GM23248 (cell line): ENCODE measurements around the gene UBE2S. TPM values are rescaled to one million over a fixed set of nuclear protein-coding genes. Genes with fewer than 3 reads are reported as not detected.

ENCODE experiments used
- DNase-seq: peaks from one replicate; pipeline ENCODE4 v3.0.0-alpha.2; 2015
- H2AFZ ChIP-seq: fragments of 200-600 bp; sonication (generic); 2 replicates; pipeline ENCODE4 v1.6.1; 2016; ENCODE audit warnings: antibody characterized with exemption
- H3F3A ChIP-seq: fragments of 200-600 bp; sonication (generic); 2 replicates; pipeline ENCODE4 v1.6.1; 2016; ENCODE audit warnings: mild to moderate bottlenecking, antibody characterized with exemption, mixed run types; ENCODE audit not compliant: insufficient read depth
- H3K27ac ChIP-seq: fragments of 200-600 bp; sonication (generic); 2 replicates; pipeline ENCODE4 v1.5.1; 2016; ENCODE audit warnings: mild to moderate bottlenecking
- H3K27me3 ChIP-seq: fragments of 200-600 bp; sonication (generic); replicated peaks from 2 replicates; pipeline ENCODE4 v1.6.1; 2016; ENCODE audit warnings: mild to moderate bottlenecking; ENCODE audit not compliant: insufficient read depth
- H3K36me3 ChIP-seq: fragments of 200-600 bp; sonication (generic); 2 replicates; pipeline ENCODE4 v1.6.1; 2016; ENCODE audit warnings: low read depth, mild to moderate bottlenecking
- H3K4me1 ChIP-seq: fragments of 200-600 bp; sonication (generic); 2 replicates; pipeline ENCODE4 v1.6.1; 2016; ENCODE audit warnings: mild to moderate bottlenecking; ENCODE audit not compliant: insufficient read depth
- H3K4me2 ChIP-seq: fragments of 200-600 bp; sonication (generic); one replicate; pipeline ENCODE4 v1.6.1; 2016; ENCODE audit warnings: mild to moderate bottlenecking; ENCODE audit not compliant: unreplicated experiment
- H3K4me3 ChIP-seq: fragments of 200-600 bp; sonication (generic); 2 replicates; pipeline ENCODE4 v1.5.1; 2016; ENCODE audit warnings: mild to moderate bottlenecking
- H3K79me2 ChIP-seq: fragments of 200-600 bp; sonication (generic); 2 replicates; pipeline ENCODE4 v1.6.1; 2016; ENCODE audit warnings: mild to moderate bottlenecking; ENCODE audit not compliant: insufficient read depth
- H3K9ac ChIP-seq: fragments of 200-600 bp; sonication (generic); 2 replicates; pipeline ENCODE4 v1.6.1; 2016; ENCODE audit warnings: mild to moderate bottlenecking
- H3K9me2 ChIP-seq: fragments of 200-600 bp; sonication (generic); 2 replicates; pipeline ENCODE4 v1.6.1; 2016; ENCODE audit warnings: mixed run types, mild to moderate bottlenecking, moderate library complexity; ENCODE audit not compliant: insufficient read depth
- H3K9me3 ChIP-seq: fragments of 200-600 bp; sonication (generic); one replicate; pipeline ENCODE4 v1.6.1; 2017; ENCODE audit warnings: low read depth
- H4K20me1 ChIP-seq: fragments of 200-600 bp; sonication (generic); 2 replicates; pipeline ENCODE4 v1.6.0; 2016; ENCODE audit not compliant: insufficient read depth
- EZH2 ChIP-seq: fragments of 200-600 bp; sonication (generic); IDR thresholded peaks from 2 replicates; pipeline ENCODE4 v1.6.1; 2018; ENCODE audit warnings: antibody characterized with exemption, mild to moderate bottlenecking; ENCODE audit not compliant: insufficient read depth, poor library complexity, severe bottlenecking
- EZH2phosphoT487 ChIP-seq: fragments of 200-600 bp; sonication (generic); IDR thresholded peaks from 2 replicates; pipeline ENCODE4 v1.6.1; 2018; ENCODE audit warnings: antibody characterized with exemption, moderate library complexity, mild to moderate bottlenecking, low read depth; ENCODE audit not compliant: insufficient read depth
- WGBS, 2 experiments: methylation state at CpG; one replicate each; pipeline ENCODE4 v1.1.6; 2015 to 2017; ENCODE audit warnings: low lambda C conversion rate in 2 of 2, low coverage in 1 of 2; ENCODE audit errors: missing lambda C conversion rate in 2 of 2; 5-methylcytosine and 5-hydroxymethylcytosine counted together
- in situ Hi-C: fragments of 300-500 bp; cut with MboI; formaldehyde crosslinking; loops from 2 replicates; pipeline ENCODE4 v1.15.0; 2020
- polyA plus RNA-seq: library from polyadenylated mRNA; unstranded; fragments of >200 nt; fragmentation: Nextera tagmentation; extraction: Ambion mirVana; gene quantifications from 2 replicates; pipeline ENCODE4 v1.2.1, GENCODE V29; 2016
- total RNA-seq: library from RNA; depleted of rRNA; stranded (reverse); fragments of >200 nt; shearing (Covaris generic); gene quantifications from 2 replicates; pipeline ENCODE4 v1.2.3, GENCODE V29; 2014

Gene UBE2S
- total and polyA plus RNA-seq, 2 experiments from 2014 or later, result 82.2 to 106 TPM

- Histone ChIP-seq H3K4me2 (peak overlapping the region; percentile 62), H3K79me2 (peaks cover 27% of the 10 kb centered on the region), H3K9ac (peak overlapping the region; percentile 47), H3K4me3 (peak overlapping the region; percentile 94), H3F3A (peaks cover 4% of the 10 kb centered on the region; the same call in 1 of the 2 replicates), H3K27me3 (no peaks in the 10 kb centered on the region), H3K36me3 (peaks cover 16% of the 10 kb centered on the region; the same call in 1 of the 2 replicates), H3K9me2 (no peaks in the 10 kb centered on the region), H3K4me1 (peaks cover 27% of the 10 kb centered on the region), H3K9me3 (no peaks in the 10 kb centered on the region), H2AFZ (peak overlapping the region; percentile 91), H3K27ac (no peak overlapping the region), H4K20me1 (peaks cover 12% of the 10 kb centered on the region; the same call in 1 of the 2 replicates)
- in situ Hi-C loops, result no loop called here
- no peak for TF ChIP-seq EZH2
- no peak for TF ChIP-seq EZH2phosphoT487
- DNase-seq, result peak; percentile 86
- 5 to 6% methylated on average over 57 to 87 of the region's 88 CpGs for WGBS, 2 experiments
Observed at GRCh38 chr19:55383279-55384130, 24.1 kb downstream of the UBE2S start.

DNA sequence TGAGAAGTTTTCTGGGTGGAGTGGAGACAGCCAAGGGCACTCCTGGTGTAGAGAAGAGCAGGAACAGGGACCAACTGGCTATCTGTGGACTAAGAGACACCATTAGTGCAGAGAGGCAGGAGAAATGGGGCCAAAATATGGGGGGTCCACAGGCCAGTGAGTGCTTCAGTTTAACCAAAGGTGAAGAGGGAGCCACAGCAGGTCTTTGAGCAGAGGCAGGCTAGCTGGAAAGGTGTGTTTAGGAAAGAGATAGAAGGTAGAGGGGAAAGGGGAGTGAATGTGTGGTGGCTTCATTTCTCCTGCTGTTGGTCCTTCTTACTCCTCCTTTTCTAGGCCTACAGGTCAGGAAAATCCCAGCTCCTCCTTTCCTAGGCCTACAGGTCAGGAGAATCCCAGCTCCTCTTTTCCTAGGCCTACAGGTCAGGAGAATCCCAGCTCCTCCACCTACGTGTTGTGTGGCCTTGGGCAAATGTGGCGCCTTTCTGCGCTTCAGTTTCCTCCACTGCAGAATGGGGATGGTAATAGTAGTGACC, 25.0 kb downstream of the UBE2S start:
- H3K9me3 ChIP-seq, result no peaks in the 10 kb centered on the region
- H3K4me3 ChIP-seq, result no peak overlapping the region
- no peak overlapping the region for H3K9ac ChIP-seq
- H3K4me1 ChIP-seq, result peaks cover 18% of the 10 kb centered on the region
- no peak overlapping the region for H3K27ac ChIP-seq
- peaks cover 18% of the 10 kb centered on the region for H3K79me2 ChIP-seq
- TF ChIP-seq EZH2phosphoT487 (no peak), EZH2 (no peak)
- H3F3A ChIP-seq, result no peaks in the 10 kb centered on the region
- 100% methylated on average over 3 of the region's 3 CpGs for WGBS, 2 experiments
- peaks cover 9% of the 10 kb centered on the region; the same call in 1 of the 2 replicates for H3K36me3 ChIP-seq
- in situ Hi-C loops, result no loop called here
- DNase-seq, result no peak
- H3K4me2 ChIP-seq, result no peak overlapping the region
- no peaks in the 10 kb centered on the region for H3K9me2 ChIP-seq
- peaks cover 9% of the 10 kb centered on the region; the same call in 1 of the 2 replicates for H4K20me1 ChIP-seq
- H2AFZ ChIP-seq, result no peak overlapping the region
- H3K27me3 ChIP-seq, result no peaks in the 10 kb centered on the region

DNA sequence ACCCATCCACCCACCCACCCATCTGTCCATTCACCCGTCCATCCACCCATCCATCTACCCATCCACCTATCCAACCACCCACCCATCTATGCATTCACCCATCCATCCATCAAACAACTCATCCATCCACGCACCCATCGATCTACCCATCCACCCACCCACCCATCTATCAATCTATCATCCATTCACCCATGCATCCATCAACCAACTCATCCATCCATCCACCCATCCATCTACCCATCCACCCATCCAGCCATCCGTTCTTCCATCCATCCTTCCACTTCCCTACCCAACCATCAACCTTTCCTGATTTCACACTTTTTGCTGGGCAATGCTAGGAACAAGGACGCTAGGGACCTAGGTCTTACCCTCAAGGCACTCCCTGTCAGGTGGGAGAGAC, 25.6 kb downstream of the UBE2S start:
- no peak for DNase-seq
- in situ Hi-C loops, result no loop called here

DNA sequence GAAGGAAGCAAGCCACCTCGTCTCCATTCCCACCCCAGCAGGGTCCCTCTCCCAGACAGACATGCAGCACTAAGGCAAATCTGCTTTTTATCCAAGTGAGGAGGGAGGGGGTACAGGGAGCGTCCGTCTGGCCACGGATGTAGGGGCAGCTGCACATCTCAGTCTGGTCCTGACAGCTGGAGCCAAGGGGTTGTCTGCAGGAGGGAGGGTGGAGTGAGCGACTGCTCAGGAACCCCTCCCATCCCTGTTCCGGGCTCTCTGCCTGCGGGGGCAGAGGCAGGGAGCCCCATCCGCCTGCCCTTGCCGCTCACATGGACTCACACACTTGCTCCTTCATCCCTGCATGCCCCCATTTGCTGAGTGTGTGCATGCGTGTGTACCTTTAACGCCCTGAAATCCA, 28.4 kb downstream of the UBE2S start:
- Histone ChIP-seq H3K9ac (no peak overlapping the region), H4K20me1 (no peaks in the 10 kb centered on the region), H3K4me1 (peaks cover 9% of the 10 kb centered on the region), H2AFZ (no peak overlapping the region), H3K9me2 (no peaks in the 10 kb centered on the region), H3K4me2 (no peak overlapping the region), H3K36me3 (no peaks in the 10 kb centered on the region), H3K79me2 (no peaks in the 10 kb centered on the region), H3K27ac (no peak overlapping the region), H3F3A (no peaks in the 10 kb centered on the region), H3K9me3 (no peaks in the 10 kb centered on the region), H3K4me3 (no peak overlapping the region), H3K27me3 (no peaks in the 10 kb centered on the region)
- DNase-seq, result no peak
- 66% methylated on average over 10 of the region's 11 CpGs for WGBS, 2 experiments
- in situ Hi-C loops, result no loop called here
- TF ChIP-seq EZH2 (no peak), EZH2phosphoT487 (no peak)

More for the DNA sequence above, 25.6 kb downstream of the UBE2S start:
- no peak for TF ChIP-seq EZH2phosphoT487
- no peak for TF ChIP-seq EZH2
- Histone ChIP-seq H3K4me2 (no peak overlapping the region), H3K79me2 (peaks cover 12% of the 10 kb centered on the region), H3K27me3 (no peaks in the 10 kb centered on the region), H2AFZ (no peak overlapping the region), H3K9me3 (no peaks in the 10 kb centered on the region), H4K20me1 (peaks cover 4% of the 10 kb centered on the region; the same call in 1 of the 2 replicates), H3K9ac (no peak overlapping the region), H3K27ac (no peak overlapping the region), H3K4me3 (no peak overlapping the region), H3K4me1 (peaks cover 13% of the 10 kb centered on the region), H3F3A (no peaks in the 10 kb centered on the region), H3K36me3 (peaks cover 4% of the 10 kb centered on the region; the same call in 1 of the 2 replicates), H3K9me2 (no peaks in the 10 kb centered on the region)
- 93 to 96% methylated on average over 4 to 5 of the region's 5 CpGs for WGBS, 2 experiments
